Esophagus muscularis mucosa (tissue), 4 donors: ENCODE data around the gene CMTM3.

ENCODE experiments used
- EP300 ChIP-seq: sonication (generic); formaldehyde crosslinking; IDR thresholded peaks from one replicate; pipeline ENCODE4 v1.6.1; 2017; ENCODE audit warnings: antibody characterized with exemption
- POLR2A ChIP-seq: fragments of 450-650 bp; IDR thresholded peaks from one replicate; pipeline ENCODE4 v1.6.1; 2017; ENCODE audit warnings: antibody characterized with exemption, moderate library complexity, mild to moderate bottlenecking, low read depth
- POLR2AphosphoS5 ChIP-seq, 2 donors: sonication (generic); formaldehyde crosslinking; IDR thresholded peaks; one replicate each; pipeline ENCODE4 v1.6.1; 2017; ENCODE audit warnings: antibody characterized with exemption in 2 of 2
- TF ChIP-seq, protein P1 (sequence below), 3 experiments: fragments of 200-600 bp in 2 of 3; fragments of 450-650 bp in 1 of 3; sonication (generic) in 2 of 3; IDR thresholded peaks; one replicate each; pipeline ENCODE4 v1.5.1; 2017 to 2019; ENCODE audit warnings: antibody characterized with exemption in 3 of 3, mild to moderate bottlenecking in 2 of 3, moderate library complexity in 1 of 3

GRCh38 chr16:66592814-66593213 lies 11.7 kb upstream of the CMTM3 start:
- TF ChIP-seq POLR2A: no peak
- TF ChIP-seq, protein P1, sequence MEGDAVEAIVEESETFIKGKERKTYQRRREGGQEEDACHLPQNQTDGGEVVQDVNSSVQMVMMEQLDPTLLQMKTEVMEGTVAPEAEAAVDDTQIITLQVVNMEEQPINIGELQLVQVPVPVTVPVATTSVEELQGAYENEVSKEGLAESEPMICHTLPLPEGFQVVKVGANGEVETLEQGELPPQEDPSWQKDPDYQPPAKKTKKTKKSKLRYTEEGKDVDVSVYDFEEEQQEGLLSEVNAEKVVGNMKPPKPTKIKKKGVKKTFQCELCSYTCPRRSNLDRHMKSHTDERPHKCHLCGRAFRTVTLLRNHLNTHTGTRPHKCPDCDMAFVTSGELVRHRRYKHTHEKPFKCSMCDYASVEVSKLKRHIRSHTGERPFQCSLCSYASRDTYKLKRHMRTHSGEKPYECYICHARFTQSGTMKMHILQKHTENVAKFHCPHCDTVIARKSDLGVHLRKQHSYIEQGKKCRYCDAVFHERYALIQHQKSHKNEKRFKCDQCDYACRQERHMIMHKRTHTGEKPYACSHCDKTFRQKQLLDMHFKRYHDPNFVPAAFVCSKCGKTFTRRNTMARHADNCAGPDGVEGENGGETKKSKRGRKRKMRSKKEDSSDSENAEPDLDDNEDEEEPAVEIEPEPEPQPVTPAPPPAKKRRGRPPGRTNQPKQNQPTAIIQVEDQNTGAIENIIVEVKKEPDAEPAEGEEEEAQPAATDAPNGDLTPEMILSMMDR (IDR thresholded peaks at IDR 0.05): no peak
- no peak for TF ChIP-seq POLR2AphosphoS5 (IDR thresholded peaks at IDR 0.05)
- TF ChIP-seq EP300: no peak
